HepG2 (cell line): ENCODE results near the gene TRMT10C. TPM values are rescaled to one million over a fixed set of nuclear protein-coding genes. Genes with fewer than 3 reads are reported as not detected.

ENCODE experiments used
- AKAP8 ChIP-seq: sonication (generic); formaldehyde crosslinking; IDR thresholded peaks from 2 replicates; pipeline ENCODE4 v1.5.1; 2020; ENCODE audit warnings: mild to moderate bottlenecking, missing genetic modification reagents
- CHD2 ChIP-seq: IDR thresholded peaks from 2 replicates; pipeline ENCODE4 v1.6.1; 2011; ENCODE audit warnings: low read depth, low read length, improper control_type of control experiment
- DNMT3B ChIP-seq: conservative IDR thresholded peaks from 2 replicates; pipeline ENCODE4 v1.6.1; 2016; ENCODE audit warnings: missing biosample characterization, control low read depth
- FIP1L1 ChIP-seq: fragments of 200-400 bp; formaldehyde crosslinking; IDR thresholded peaks from 2 replicates; pipeline ENCODE4 v1.6.1; 2018; ENCODE audit warnings: low read depth, mild to moderate bottlenecking, low read length, moderate library complexity, borderline replicate concordance; ENCODE audit not compliant: insufficient read depth
- SALL1 ChIP-seq: sonication (generic); formaldehyde crosslinking; IDR thresholded peaks from 2 replicates; pipeline ENCODE4 v1.8.0; 2022; ENCODE audit warnings: mild to moderate bottlenecking, missing genetic modification reagents
- ZBTB37 ChIP-seq: sonication (generic); formaldehyde crosslinking; IDR thresholded peaks from 2 replicates; pipeline ENCODE4 v1.4.0; 2020; ENCODE audit warnings: mild to moderate bottlenecking, missing genetic modification reagents
- ZNF225 ChIP-seq: sonication (generic); formaldehyde crosslinking; IDR thresholded peaks from 2 replicates; pipeline ENCODE4 v1.4.0; 2020; ENCODE audit warnings: mild to moderate bottlenecking, missing genetic modification reagents
- ZNF33B ChIP-seq: sonication (generic); formaldehyde crosslinking; IDR thresholded peaks from 2 replicates; pipeline ENCODE4 v1.5.1; 2020; ENCODE audit warnings: mild to moderate bottlenecking, missing genetic modification reagents
- polyA plus RNA-seq, 8 experiments: library from polyadenylated mRNA; depleted of rRNA in 3 of 8; stranded (reverse) in 7 of 8; unstranded in 1 of 8; fragments of >200 nt; fragmentation: Illumina TruSeq in 4 of 8; extraction: Trizol in 4 of 8; gene quantifications; 2 replicates each; pipeline versions ENCODE4 v1.2.1 to v1.2.3, GENCODE V29; 2011 to 2016; ENCODE audit warnings: low read depth in 4 of 8, missing spikeins in 1 of 8, mixed read lengths in 1 of 8; ENCODE audit not compliant: insufficient read depth in 1 of 8
- total RNA-seq, 5 experiments: library from RNA; depleted of rRNA; stranded (reverse); fragments of >200 nt; fragmentation: Illumina TruSeq; extraction: Trizol; gene quantifications; 2 replicates each; pipeline ENCODE4 v1.2.3, GENCODE V29; 2016; ENCODE audit warnings: low read depth in 1 of 5

The TRMT10C gene
- total and polyA plus RNA-seq, 2 of the 13 experiments (the other 11 are each of a cell fraction or from before 2014, with no cell fraction given), result 10.8 to 39.2 TPM

GRCh38 chr3:101573449-101574387 is 12.1 kb downstream of the TRMT10C start, which contains the start of gene PCNP (continued):
- TF ChIP-seq FIP1L1 (no peak), SALL1 (CRISPR knock-in tag) (peak; percentile 88), AKAP8 (CRISPR knock-in tag) (no peak), ZBTB37 (CRISPR knock-in tag) (0 out of 2 replicates have a peak, but pooled peaks have one; percentile 46), ZNF33B (CRISPR knock-in tag) (0 out of 2 replicates have a peak, but pooled peaks have one; percentile 44), ZNF225 (CRISPR knock-in tag) (peak; percentile 80; the same call in 1 of the 2 replicates), CHD2 (0 out of 2 replicates have a peak, but pooled peaks have one; percentile 11), DNMT3B (no peak; the same call in 1 of the 2 replicates)
- TF ChIP-seq, all 625 proteins: peak for 248
